VCaP (cell line): ENCODE data around the gene DNAJC5.
A peak's percentile ranks its signal among the peaks of the same experiment; 100 is the strongest.

Source experiments
- H3K27ac ChIP-seq: fragments of 450-650 bp; 2 replicates; pipeline ENCODE4 v1.5.1; 2017
- TF ChIP-seq, protein P1 (sequence below): fragments of 450-650 bp; conservative IDR thresholded peaks from 2 replicates; pipeline ENCODE4 v1.5.1; 2017; ENCODE audit warnings: mild to moderate bottlenecking, moderate library complexity

The DNAJC5 gene

DNA sequence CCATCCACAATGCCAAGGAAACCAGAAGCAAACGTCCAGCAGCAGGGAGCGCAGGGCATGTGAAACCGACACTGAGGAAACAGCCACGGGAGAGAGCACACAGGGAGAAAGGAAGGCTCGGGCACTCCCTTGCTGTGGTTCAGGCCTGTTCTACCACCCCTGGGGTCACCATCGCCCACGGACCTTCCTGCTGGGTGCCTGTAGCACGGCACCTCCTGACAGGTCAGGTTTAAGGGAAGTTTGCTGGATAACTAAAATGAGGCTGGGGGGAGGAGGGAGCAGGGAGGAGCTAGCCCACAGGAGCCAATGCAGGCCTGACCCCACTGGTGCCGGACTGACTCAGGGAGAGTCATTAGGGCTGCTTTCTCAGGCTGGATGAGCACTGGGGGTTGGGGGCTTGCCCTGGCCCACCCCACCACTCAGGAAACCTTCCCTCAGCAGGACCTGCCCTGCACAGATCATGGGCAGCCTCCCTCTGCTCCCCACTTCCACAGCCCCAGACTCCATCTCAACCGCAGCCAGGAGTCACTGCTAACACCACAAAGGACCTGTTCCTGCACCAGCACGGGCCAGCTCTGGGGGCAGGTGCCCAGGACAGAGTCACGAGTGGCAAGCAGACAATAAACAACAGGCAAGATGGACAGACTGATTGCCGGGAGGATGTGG lies 59.0 kb downstream of the DNAJC5 start:
- TF ChIP-seq, protein P1, sequence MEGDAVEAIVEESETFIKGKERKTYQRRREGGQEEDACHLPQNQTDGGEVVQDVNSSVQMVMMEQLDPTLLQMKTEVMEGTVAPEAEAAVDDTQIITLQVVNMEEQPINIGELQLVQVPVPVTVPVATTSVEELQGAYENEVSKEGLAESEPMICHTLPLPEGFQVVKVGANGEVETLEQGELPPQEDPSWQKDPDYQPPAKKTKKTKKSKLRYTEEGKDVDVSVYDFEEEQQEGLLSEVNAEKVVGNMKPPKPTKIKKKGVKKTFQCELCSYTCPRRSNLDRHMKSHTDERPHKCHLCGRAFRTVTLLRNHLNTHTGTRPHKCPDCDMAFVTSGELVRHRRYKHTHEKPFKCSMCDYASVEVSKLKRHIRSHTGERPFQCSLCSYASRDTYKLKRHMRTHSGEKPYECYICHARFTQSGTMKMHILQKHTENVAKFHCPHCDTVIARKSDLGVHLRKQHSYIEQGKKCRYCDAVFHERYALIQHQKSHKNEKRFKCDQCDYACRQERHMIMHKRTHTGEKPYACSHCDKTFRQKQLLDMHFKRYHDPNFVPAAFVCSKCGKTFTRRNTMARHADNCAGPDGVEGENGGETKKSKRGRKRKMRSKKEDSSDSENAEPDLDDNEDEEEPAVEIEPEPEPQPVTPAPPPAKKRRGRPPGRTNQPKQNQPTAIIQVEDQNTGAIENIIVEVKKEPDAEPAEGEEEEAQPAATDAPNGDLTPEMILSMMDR = no peak
- peak overlapping the region; percentile 98; the same call in 1 of the 2 replicates for H3K27ac ChIP-seq

DNA sequence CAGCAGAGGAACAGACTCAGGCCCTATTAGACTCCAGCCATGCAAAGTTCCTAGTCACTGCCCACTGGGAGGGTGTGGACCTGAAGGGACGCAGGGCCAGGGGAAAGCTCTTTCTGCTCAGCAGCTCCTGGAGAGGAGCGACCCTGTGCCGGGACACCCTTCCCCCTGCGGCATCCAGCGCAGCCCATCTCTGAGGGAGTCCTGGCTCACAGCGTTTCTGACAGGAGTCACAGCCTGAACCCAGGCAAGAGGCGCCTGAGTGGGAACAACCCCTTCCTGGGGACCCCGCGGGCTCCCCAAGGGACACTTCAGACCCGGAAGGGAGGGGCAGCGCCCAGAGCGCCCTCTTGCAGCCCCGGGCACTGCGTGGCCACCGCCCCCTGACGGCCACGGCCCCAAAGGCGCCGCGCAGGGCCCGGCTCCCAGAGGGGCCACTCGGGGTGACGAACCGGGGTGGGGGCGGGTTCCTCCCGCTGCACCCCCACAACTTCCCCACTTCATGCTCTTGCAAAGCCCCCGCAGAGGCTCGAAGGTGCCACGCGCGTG lies 60.4 kb downstream of the DNAJC5 start:
- TF ChIP-seq, protein P1 = peak; percentile 69
- peak overlapping the region; percentile 98 for H3K27ac ChIP-seq

DNA sequence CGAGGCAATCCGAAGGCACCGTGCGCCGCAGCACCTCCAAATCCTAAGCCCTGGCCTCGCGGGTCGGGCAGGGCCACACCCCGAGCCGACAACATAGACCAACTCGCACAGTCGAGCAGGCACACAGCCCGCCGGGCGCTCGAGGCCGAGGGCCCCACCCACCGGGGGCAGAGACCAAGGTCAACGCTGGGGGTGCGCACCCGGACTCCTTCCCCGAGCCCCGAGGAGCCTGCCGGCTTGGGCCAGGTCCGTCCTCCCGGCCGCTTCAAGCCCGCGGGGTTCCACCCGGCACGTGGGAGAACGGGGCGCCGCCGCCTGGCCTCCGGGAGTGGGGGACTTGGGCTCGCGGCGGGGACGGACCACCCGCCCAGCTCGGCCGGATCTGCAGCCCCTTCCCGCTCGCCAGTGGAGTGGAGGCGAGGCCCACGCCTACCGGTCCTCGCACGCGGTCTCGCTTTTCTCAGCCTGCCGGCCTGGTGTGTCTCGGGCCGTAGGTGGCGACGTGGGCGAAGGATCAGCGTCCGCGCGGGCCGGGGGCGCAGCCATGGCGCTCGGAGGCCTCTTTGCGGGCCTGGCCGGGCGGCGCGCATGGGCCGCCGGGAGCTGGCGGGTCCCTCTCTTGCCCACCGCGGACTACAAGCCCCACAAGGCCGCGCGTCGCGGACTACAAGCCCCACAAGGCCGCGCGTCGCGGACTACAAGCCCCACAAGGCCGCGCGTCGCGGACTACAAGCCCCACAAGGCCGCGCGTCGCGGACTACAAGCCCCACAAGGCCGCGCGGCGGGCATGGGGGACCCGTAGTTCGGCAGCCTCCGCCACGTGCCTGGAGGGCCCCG lies 61.1 kb downstream of the DNAJC5 start, which contains the start of gene UCKL1:
TSS of gene UCKL1 (minus strand) at position 590 of the 837 bp plus-strand sequence. CDS start at position 546, 44 bp downstream.
- peak within 1 kb of the TSS; percentile 98 for H3K27ac ChIP-seq
- TF ChIP-seq, protein P1 = peak; percentile 36

DNA sequence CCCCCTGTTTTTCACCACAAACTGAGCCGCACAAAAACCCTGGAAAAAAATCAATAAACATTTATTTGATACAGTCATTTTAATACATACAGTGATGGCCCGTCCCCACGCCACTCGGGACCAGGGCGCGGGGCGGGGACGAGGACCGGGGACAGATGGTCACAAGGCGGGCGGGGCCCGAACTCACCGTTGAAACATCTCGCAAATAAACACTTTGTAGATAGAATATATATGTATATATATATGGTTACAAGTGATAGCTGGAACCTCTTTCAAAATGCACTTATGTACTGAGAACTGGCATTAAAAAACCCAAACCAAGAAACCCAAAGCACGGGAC lies 61.7 kb downstream of the DNAJC5 start:
- H3K27ac ChIP-seq = peak overlapping the region; percentile 98
- TF ChIP-seq, protein P1 = no peak

DNA sequence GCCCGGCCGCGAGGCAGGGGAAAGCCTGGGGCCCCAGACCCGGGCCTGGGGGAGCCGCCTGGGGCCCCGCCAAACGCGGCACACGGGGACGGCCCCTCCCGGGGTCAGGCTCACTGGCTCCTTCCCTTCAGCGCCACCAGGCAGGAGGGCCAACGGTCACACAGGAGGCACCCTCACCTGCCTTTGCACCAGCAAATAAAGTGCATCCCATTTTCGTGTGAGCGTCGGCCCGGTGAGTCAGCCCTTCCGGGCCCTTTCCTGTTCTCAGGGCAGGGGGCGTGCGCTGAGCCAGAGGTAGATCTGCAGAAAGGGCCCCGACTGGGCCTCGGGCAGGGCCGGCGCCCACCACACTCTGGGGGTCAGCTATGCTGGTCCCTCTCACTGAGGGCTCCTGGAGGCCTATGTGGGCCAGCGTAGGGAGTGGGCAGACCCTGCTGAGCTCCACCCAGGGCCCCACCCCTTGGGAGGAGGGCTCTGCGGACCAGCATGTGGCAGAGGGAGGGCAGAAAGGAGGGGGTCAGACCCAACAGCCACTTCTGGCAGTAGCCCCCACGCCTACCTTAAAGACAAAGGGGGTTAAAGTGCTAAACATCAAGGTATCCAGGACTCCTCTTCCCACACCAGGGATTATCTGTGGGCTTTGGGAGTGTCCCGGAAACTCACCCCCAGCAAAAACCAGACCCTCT lies 62.2 kb downstream of the DNAJC5 start:
- peak overlapping the region; percentile 98 for H3K27ac ChIP-seq
- TF ChIP-seq, protein P1 = no peak

DNA sequence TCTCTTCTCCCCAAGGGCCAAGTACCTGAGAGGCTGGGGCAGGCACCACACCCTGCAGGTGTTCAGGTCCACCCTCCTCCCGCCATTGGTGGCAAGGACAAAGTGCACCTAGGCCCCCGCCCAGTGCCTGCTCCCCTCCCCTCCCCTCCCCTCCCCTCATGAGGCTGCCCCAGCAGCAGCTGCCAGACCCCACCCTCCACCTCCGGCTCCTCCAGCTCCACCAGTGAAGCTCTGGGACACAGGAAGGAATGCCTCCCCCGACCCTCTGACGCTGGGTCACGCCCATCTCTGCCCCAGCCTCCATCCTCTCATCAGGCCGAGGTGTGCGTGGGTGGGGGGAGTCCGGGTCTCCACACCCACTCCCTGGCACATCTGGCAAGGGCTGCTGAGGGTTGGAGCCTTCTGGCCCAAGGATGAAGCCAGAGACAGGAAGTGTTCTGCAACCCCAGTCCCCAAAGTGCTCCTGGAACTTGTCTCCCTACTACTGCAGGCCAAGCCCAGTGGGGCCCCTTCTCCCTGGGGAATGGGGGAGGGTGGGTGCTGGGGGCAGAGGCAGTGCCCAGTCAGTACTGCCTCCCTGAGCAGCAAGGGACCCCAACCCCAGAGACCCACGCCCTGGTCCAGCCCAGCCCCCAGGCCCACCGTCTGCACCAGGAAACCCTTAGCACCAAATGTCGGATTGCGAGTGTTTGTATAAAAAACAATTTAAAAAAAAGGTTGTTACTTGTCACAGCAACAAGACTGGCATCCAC lies 62.9 kb downstream of the DNAJC5 start:
- H3K27ac ChIP-seq = peak overlapping the region; percentile 98
- TF ChIP-seq, protein P1 = no peak
